Neutrophil (primary cell): ENCODE measurements around the gene BHLHE23.

ENCODE experiments used
- H3K27ac ChIP-seq: fragments of 200-600 bp; sonication (generic); 2 replicates; pipeline ENCODE4 v1.5.1; 2016; ENCODE audit warnings: mild to moderate bottlenecking, moderate library complexity
- H3K27me3 ChIP-seq: fragments of 200-600 bp; sonication (generic); 2 replicates; pipeline ENCODE4 v1.6.0; 2016; ENCODE audit warnings: mild to moderate bottlenecking
- H3K36me3 ChIP-seq: fragments of 200-600 bp; sonication (generic); 2 replicates; pipeline ENCODE4 v1.5.1; 2017
- H3K4me1 ChIP-seq, 2 experiments: fragments of 200-600 bp in 1 of 2; sonication (generic) in 1 of 2; 1 replicate in 1 of 2; 2 replicates in 1 of 2; pipeline versions ENCODE4 v1.5.1 to v1.6.1; 2013 to 2016; ENCODE audit warnings: low read depth in 1 of 2, low read length in 1 of 2, mild to moderate bottlenecking in 1 of 2, moderate library complexity in 1 of 2; ENCODE audit not compliant: control insufficient read depth in 1 of 2, insufficient read depth in 1 of 2
- H3K4me3 ChIP-seq, 2 experiments: fragments of 200-600 bp in 1 of 2; sonication (generic) in 1 of 2; 1 replicate in 1 of 2; 2 replicates in 1 of 2; pipeline ENCODE4 v1.5.1; 2013 to 2016; ENCODE audit warnings: low read depth in 1 of 2, low read length in 1 of 2, mild to moderate bottlenecking in 1 of 2, moderate library complexity in 1 of 2
- H3K9me3 ChIP-seq: fragments of 200-600 bp; sonication (generic); 2 replicates; pipeline ENCODE4 v1.5.1; 2016
- CTCF ChIP-seq: fragments of 200-600 bp; sonication (generic); IDR thresholded peaks from 2 replicates; pipeline ENCODE4 v1.5.1; 2016; ENCODE audit warnings: antibody characterized with exemption

Gene BHLHE23

GRCh38 chr20:62966212-62967148 is 40.3 kb downstream of the BHLHE23 start:
- Histone ChIP-seq H3K4me1 (no peaks in the 10 kb centered on the region), H3K27me3 (peaks cover 30% of the 10 kb centered on the region), H3K36me3 (peaks cover 17% of the 10 kb centered on the region), H3K9me3 (no peaks in the 10 kb centered on the region), H3K4me3 (no peak overlapping the region), H3K27ac (no peak overlapping the region)
- no peak for TF ChIP-seq CTCF

GRCh38 chr20:62965363-62965771 is 41.4 kb downstream of the BHLHE23 start:
- Histone ChIP-seq H3K36me3 (peaks cover 17% of the 10 kb centered on the region), H3K4me1 (no peaks in the 10 kb centered on the region), H3K27me3 (peaks cover 19% of the 10 kb centered on the region), H3K27ac (no peak overlapping the region), H3K4me3 (no peak overlapping the region), H3K9me3 (no peaks in the 10 kb centered on the region)
- TF ChIP-seq CTCF: no peak

- no peak for TF ChIP-seq CTCF
- peaks cover 12% of the 10 kb centered on the region for H3K27me3 ChIP-seq
- H3K27ac ChIP-seq: no peak overlapping the region
- H3K9me3 ChIP-seq: no peaks in the 10 kb centered on the region
- peaks cover 17% of the 10 kb centered on the region for H3K36me3 ChIP-seq
- no peaks in the 10 kb centered on the region for H3K4me1 ChIP-seq
- H3K4me3 ChIP-seq: no peak overlapping the region
Measured at GRCh38 chr20:62964700-62965099, 42.1 kb downstream of the BHLHE23 start.

GRCh38 chr20:62963614-62964397 is 43.0 kb downstream of the BHLHE23 start:
- Histone ChIP-seq H3K9me3 (no peaks in the 10 kb centered on the region), H3K27ac (no peak overlapping the region), H3K4me3 (no peak overlapping the region), H3K4me1 (peaks cover 0 to 3% of the 10 kb centered on the region in 2 experiments), H3K27me3 (peaks cover 3% of the 10 kb centered on the region), H3K36me3 (peaks cover 17% of the 10 kb centered on the region)
- no peak for TF ChIP-seq CTCF

GRCh38 chr20:62962891-62963613 is 43.7 kb downstream of the BHLHE23 start:
- H3K4me3 ChIP-seq: no peak overlapping the region
- TF ChIP-seq CTCF: no peak
- H3K27me3 ChIP-seq: no peaks in the 10 kb centered on the region
- H3K27ac ChIP-seq: no peak overlapping the region
- H3K9me3 ChIP-seq: no peaks in the 10 kb centered on the region
- peaks cover 0 to 3% of the 10 kb centered on the region in 2 experiments for H3K4me1 ChIP-seq
- H3K36me3 ChIP-seq: peaks cover 17% of the 10 kb centered on the region
